Nucleus accumbens (tissue), 56 donors: Measurements from ENCODE around the gene APOBEC3C.
A peak's percentile ranks its signal among the peaks of the same experiment; 100 is the strongest.
"Not testable (repeated sequence)": the region's sequence is repeated elsewhere in the genome, so short reads cannot be mapped to it uniquely, and the experiment has no call there.

ENCODE experiments used
- DNase-seq, 56 donors: peaks; one replicate each; lab custom pipeline; 2025; lab: John Stamatoyannopoulos, UW

APOBEC3C gene

DNA sequence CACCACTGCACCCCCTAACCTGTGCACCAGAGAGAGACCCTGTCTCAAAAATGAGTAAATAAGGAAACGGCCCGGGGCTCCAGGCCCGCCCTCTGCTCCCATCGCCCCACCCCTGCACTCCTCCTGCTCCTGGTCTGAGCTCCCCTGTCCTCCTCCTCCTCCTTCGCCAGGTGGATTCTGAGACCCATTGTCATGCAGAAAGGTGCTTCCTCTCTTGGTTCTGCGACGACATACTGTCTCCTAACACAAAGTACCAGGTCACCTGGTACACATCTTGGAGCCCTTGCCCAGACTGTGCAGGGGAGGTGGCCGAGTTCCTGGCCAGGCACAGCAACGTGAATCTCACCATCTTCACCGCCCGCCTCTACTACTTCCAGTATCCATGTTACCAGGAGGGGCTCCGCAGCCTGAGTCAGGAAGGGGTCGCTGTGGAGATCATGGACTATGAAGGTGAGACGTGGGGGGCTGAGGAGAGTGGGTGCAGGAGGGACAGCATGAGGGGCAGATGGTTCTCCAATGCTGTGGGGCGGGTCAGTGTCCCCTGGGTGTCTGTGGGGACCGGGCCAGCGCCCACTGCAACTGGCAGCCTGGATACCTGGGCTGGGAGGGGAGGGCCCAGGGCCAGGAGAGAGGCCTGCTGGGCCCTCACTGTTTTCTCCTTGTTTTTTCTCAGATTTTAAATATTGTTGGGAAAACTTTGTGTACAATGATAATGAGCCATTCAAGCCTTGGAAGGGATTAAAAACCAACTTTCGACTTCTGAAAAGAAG, 3.7 kb downstream of the APOBEC3C start:
- DNase-seq, result no peak

DNA sequence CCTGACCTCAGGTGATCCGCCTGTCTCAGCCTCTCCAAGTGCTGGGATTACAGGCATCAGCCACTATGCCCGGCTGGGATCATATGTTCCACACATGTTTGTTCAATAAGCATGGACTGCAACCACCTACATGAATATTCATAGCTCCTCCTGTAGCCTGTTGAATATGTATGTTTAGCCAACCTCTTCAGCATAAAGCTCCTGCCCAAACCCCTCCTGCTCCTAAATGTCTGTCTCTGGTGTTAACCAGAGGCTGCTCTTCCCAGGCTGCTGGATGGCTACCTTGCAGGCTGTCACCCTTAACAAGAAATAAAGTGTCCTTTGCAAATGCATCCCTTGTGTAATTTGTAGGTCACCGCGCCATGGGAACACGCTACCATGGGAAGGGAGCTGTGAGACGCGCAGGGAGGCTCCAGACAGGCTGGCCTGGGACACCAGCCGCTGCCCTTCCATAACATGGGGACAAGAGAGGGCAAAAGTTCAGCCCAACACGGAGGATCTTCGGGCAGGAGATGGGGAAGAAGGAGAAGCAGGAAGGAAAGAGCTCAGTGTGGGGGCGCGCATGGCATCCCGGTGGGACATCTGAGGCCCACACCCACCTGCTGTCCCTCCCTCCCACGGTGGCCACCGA, 6.1 kb downstream of the APOBEC3C start:
- not testable (repeated sequence) for DNase-seq

DNA sequence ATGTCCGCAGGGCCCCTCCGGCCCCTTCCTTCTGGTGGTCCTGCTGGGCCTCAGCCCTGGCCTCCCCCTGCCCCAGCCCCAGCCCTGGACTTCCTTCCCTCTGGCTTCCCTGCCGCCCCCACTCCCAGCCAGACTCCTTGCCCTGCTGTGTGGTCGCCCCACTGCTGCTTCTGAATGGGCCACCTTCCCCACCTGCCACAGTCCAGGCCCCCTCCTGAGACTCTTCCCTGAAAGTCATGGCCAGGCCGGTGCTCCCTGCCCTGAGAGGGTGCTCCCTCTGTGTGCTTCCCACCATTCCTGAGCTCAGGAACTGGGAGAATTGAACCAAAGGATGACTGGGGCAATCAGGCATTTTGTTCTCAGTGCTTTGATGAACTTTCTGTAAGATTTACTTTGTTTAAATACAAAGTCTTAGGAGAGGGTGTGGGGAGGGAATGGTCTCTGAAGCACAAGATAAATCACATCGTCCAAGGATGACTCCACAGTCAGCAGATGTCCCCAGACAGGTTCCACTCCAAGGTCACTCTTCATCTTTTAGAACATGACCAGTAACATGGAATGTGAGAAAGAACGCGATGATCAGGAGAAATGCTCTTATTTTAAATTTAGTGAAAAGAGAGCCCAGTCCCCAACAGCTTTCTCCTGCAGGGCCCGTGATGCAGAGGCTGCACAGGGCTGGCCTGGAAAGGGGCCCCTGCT, 7.6 kb downstream of the APOBEC3C start:
- no peak for DNase-seq

DNA sequence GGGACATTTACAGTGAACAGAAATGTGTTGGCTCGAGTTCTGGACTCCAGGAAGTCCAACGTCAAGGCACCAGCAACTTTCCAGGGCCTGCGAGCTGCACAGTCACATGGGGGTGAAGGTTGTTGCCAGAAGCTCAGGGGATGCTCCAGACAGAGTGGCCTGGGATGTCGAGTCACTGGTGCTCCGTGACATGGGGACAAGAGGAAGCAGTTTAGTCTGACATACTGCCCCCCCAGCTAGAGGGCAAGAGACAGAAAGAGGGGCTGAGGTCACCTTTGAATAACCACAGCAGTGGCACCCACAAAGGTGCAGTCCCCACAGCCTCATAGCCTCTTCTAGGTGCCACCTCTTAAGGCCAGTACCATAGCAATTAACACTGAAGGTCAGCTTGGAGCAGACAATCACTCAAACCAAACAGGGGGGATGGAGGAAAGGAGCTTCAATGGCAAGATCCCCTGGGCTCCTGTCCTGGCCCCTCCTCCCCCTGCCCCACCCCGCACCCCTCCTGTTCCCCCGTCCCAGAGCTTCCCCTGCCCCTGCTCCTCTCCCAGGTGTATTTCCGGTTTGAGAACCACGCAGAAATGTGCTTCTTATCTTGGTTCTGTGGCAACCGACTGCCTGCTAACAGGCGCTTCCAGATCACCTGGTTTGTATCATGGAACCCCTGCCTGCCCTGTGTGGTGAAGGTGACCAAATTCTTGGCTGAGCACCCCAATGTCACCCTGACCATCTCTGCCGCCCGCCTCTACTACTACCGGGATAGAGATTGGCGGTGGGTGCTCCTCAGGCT, 10.7 kb downstream of the APOBEC3C start:
- no peak for DNase-seq

DNA sequence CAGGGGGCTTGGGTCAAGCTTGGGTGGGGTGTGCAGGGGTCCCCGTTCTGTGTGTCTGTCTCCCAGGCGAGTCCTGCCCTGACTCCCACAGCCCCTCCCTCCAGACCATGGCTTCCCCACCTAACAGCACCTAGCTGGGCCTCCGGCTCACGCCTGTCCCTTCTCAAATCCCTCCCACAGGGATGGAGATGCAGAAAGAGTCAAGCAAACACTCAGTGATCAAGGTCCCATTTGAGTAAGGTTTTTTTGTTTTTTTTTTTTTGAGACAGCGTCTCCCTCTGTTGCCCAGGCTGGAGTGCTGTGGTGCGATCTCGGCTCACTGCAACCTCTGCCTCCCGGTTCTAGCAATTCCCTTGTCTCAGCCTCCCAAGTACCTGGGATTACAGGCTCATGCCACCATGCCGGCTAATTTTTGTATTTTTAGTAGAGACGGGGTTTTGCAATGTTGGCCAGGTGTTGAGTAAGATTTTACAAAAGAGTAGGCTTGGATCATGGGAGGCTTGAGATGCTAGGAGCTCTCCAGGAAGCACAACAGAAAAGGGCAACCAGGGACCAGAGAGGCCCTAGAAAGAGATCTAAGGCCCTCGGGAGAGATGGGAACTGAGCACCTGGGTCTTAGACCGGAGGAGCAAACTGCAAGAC, 12.6 kb downstream of the APOBEC3C start:
- no peak for DNase-seq

DNA sequence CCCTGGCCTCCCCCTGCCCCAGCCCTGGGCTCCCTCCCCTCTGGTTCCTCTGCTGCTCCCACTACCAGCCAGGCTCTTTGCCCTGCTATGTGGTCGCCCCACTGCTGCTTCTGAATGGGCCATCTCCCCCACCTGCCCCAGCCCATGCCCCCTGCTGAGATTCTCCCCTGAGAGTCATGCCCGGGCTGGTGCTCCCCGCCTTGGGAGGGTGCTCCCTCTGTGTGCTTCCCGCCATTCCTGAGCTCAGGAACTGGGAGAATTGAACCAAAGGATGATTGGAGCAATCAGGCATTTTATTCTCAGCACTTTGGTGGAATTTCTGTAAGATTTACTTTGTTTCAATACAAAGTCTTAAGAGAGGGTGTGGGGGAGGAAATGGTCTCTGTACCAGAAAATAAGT, 13.7 kb downstream of the APOBEC3C start:
- no peak for DNase-seq

DNA sequence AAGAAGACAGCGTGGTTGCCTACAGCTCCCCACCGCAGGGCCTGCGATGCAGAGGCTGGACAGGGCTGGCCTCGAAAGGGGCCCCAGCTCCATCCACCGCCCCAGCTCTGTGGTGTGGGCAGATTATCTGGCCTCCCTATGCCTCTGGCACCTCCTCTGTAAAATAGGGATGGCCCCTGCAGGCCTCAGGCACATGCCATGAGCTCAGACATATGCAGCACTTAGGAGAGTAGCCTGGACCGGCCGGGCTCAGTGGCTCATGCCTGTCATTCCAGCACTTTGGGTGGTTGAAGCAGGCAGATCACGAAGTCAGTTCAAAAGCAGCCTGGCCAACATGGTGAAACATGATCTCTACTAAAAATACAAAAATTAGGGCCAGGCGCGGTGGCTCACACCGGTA, 14.2 kb downstream of the APOBEC3C start:
- no peak for DNase-seq

DNA sequence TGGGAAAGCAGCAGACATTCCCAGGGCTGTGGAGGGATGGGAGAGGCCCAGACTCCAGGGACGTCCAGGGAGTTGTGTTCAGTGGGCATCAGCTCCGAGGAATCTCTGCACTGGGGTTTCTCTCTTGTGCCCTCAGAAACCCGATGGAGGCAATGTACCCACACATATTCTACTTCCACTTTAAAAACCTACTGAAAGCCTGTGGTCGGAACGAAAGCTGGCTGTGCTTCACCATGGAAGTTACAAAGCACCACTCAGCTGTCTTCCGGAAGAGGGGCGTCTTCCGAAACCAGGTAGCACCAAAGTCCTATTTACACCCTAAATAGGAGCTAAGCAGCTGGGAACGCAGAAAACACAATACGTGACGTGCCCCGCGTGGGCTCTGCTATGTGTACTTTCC, 15.2 kb downstream of the APOBEC3C start:
- DNase-seq, result no peak

DNA sequence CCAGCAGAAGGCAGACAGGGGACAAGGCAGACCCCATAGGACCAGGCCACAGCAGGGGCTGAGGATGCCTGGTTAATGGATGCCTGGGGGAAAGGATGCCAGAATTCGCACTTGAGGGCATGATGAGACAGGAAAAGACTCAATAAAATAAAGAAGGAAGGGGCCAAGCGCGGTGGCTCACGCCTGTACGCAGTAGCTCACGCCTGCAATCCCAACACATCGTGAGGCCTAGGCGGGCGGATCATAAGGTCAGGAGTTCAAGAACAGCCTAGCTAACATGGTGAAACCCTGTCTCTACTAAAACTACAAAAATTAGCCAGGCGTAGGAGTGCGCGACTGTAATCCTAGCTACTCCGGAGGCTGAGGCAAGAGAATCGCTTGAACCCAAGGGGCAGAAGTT, 16.6 kb downstream of the APOBEC3C start:
- DNase-seq, result no peak

DNA sequence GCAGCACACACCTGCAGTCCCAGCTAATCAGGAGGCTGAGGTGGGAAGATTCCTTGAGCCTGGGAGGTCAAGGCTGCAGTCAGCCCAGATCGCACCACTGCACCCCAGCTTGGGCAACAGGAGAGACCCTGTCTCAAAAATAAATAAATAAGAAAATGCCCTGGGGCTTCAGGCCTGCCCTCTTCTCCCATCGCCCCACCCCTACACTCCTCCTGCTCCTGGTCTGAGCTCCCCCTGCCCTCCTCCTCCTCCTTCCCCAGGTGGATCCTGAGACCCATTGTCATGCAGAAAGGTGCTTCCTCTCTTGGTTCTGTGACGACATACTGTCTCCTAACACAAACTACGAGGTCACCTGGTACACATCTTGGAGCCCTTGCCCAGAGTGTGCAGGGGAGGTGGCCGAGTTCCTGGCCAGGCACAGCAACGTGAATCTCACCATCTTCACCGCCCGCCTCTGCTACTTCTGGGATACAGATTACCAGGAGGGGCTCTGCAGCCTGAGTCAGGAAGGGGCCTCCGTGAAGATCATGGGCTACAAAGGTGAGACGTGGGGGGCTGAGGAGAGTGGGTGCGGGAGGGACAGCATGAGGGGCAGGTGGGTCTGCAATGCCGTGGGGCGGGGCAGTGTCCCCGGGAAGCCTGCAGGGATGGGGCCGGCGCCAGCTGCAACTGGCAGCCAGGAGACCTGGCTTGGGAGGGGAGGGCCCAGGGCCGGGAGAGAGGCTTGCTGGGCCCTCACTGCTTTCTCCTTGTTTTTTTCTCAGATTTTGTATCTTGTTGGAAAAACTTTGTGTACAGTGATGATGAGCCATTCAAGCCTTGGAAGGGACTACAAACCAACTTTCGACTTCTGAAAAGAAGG, 17.6 kb downstream of the APOBEC3C start:
- DNase-seq, result not testable (repeated sequence)

DNA sequence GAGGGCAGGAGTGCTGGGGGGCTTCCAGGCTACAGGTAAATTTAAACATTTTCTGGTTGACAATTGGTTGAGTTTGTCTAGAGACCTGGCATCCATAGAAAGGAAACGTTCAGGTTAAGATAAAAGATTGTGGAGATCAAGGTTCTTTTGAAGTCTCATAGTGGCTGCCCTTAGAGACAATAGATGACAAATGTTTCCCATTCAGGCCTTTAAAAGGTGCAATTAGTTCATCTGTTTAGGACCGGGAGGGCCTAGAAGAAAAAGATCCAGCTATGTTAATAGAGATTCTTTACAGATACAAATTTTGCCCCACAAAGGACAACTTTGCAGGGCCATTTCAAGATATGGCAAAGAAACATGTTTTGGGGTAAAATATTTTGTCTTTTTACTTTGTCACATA, 23.0 kb downstream of the APOBEC3C start:
- not testable (repeated sequence) for DNase-seq

DNA sequence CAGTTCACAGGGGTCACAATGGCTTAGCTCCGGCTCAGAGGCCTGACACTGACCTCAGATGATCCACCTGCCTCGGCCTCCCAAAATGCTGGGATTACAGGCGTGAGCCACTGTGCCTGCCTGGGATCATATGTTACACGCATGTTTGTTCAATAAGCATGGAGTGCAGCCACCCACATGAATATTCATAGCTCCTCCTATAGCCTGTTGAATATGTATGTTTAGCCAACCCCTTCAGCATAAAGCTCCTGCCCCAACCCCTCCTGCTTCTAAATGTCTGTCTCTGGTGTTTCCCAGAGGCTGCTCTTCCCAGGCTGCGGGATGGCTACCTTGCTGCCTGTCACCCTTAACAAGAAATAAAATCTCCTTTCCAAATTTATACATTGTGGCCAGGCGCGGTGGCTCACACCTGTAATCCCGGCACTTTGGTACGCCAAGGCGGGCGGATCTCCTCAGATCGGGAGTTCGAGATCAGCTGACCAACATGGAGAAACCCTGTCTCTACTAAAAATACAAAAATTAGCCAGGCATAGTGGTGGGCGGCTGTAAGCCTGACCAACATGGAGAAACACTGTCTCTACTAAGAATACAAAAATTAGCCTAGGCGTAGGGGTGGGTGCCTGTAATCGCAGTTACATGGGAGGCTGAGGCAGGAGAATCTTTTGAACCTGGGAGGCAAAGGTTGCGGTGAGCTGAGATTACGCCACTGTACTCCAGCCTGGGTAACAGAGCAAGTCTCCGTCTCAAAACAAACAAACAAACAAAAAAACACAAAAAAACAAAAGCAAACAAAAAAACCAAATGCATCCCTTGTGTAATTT, 25.5 kb downstream of the APOBEC3C start:
- DNase-seq, result no peak

DNA sequence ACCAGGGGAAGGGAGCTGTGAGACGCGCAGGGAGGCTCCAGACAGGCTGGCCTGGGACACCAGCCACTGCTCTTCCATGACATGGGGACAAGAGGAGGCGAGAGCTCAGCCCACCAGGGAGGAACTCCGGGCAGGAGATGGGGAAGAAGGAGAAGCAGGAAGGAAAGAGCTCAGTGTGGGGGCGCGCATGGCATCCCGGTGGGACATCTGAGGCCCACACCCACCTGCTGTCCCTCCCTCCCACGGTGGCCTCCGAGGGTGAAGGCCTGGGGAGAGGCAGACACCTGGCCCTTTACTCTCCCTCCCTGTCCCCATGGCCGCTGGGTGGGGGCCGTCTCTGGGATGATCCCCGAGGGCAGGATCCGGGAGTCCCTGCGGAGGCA, 26.1 kb downstream of the APOBEC3C start:
- DNase-seq, result not testable (repeated sequence)

DNA sequence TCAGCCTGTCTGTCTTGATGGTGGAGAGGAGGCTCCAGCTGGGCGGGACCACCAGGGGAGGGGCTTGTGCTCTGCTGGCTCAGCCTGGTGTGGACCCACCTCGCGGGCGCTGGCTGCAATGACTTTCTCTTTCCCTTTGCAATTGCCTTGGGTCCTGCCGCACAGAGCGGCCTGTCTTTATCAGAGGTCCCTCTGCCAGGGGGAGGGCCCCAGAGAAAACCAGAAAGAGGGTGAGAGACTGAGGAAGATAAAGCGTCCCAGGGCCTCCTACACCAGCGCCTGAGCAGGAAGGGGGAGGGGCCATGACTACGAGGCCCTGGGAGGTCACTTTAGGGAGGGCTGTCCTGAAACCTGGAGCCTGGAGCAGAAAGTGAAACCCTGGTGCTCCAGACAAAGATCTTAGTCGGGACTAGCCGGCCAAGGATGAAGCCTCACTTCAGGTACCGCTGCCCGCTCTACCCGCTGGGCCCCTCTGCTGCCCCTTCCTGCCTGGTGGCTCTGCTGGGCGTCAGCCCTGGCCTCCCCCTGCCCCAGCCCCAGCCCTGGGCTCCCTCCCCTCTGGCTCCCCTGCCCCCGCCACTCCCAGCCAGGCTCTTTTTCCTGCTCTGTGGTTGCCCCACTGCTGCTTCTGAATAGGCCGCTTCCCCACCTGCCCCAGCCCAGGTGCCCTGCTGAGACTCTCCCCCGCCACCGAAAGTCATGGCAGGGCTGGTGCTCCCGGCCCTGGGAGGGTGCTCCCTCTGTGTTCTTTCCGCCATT, 26.7 kb downstream of the APOBEC3C start, which contains the start of gene APOBEC3F:
APOBEC3F (plus strand) TSS at position 327 of the 759 bp plus-strand sequence; CDS start at position 424, 97 bp downstream.
- DNase-seq, result peak in 3 of 56 donors; percentile 9 to 40 (median 15)

DNA sequence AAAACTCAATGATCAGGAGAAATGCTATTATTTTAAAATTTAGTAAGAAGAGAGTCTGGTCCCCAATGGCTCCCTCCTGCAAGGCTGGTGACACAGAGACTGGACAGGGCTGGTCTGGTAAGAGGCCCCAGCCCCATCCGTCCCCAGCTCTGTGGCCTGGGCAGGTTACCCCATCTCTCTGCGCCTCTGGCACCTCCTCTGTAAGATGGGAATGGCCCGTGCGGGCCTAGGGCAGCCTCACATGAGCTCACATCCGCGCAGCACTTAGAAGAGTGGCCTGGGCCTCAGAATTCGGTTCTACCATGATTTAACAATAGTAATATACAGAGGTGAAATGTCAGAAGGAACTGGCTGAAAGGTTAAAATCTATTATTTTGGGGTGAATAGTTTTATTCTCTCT, 27.9 kb downstream of the APOBEC3C start:
- DNase-seq, result no peak

DNA sequence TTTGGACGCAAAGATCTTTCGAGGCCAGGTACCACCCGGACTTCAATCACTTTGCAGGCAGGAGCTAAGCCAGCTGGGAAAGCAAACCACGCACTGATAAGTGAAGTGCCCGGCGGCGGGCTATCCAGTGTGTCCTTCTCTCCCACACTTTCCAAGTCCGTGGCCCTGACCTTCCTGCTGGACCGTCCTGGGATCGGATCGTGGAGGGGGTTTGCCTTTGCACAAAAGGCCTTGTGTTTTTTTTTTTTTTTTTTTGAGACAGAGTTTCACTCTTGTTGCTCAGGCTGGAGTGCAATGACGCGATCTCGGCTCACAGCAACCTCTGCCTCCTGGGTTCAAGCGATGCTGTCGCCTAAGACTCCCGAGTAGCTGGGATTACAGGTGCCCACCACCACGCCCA, 29.0 kb downstream of the APOBEC3C start:
- not testable (repeated sequence) for DNase-seq

DNA sequence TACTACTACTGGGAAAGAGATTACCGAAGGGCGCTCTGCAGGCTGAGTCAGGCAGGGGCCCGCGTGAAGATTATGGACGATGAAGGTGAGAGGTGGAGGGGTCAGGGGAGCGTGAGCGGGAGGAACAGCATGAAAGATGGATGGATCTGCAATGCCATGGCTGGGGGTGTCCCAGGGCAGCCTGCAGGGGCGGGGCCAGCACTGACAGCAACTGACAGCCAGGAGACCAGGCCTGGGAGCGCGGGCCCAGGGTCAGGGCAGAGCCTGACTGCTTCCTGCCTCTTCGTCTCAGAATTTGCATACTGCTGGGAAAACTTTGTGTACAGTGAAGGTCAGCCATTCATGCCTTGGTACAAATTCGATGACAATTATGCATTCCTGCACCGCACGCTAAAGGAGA, 31.1 kb downstream of the APOBEC3C start:
- DNase-seq, result not testable (repeated sequence)

DNA sequence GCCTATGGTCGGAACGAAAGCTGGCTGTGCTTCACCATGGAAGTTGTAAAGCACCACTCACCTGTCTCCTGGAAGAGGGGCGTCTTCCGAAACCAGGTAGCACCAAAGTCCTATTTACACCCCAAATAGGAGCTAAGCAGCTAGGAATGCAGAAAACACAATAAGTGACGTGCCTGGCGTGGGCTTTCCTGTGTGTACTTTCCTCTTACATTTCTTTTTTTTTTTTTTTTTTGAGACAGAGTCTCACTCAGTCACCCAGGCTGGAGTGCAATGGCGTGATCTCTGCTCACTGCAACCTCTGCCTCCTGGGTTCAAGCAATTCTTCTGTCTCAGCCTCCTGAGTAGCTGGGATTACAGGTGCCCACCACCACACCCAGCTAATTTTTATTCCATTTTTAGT, 35.4 kb downstream of the APOBEC3C start:
- DNase-seq, result not testable (repeated sequence)
